H1 (cell line): Measurements from ENCODE around the gene RAB36.

ENCODE experiments used
- ATF2 ChIP-seq: IDR thresholded peaks from 2 replicates; pipeline ENCODE4 v1.6.1; 2012; ENCODE audit warnings: low read length, inconsistent platforms
- CTCF ChIP-seq, 3 experiments: IDR thresholded peaks; 1 replicate in 2 of 3; 2 replicates in 1 of 3; pipeline versions ENCODE4 v1.5.1 to v1.6.1; 2011; ENCODE audit warnings: low read length in 3 of 3, mild to moderate bottlenecking in 3 of 3, inconsistent platforms in 2 of 3, low read depth in 1 of 3, moderate library complexity in 1 of 3; ENCODE audit not compliant: insufficient read depth in 1 of 3; ENCODE audit errors: control extremely low read depth in 1 of 3
- EGR1 ChIP-seq: IDR thresholded peaks from 2 replicates; pipeline ENCODE4 v1.6.1; 2011; ENCODE audit warnings: low read depth, low read length, borderline replicate concordance
- EP300 ChIP-seq, 2 experiments: IDR thresholded peaks; 1 replicate in 1 of 2; 2 replicates in 1 of 2; pipeline ENCODE4 v1.6.1; 2011 to 2012; ENCODE audit warnings: low read depth in 2 of 2, low read length in 2 of 2, mild to moderate bottlenecking in 2 of 2, borderline replicate concordance in 1 of 2, inconsistent platforms in 1 of 2, moderate library complexity in 1 of 2
- EZH2 ChIP-seq: fragments of 200-600 bp; sonication (generic); IDR thresholded peaks from 2 replicates; pipeline ENCODE4 v1.7.1; 2012; ENCODE audit warnings: low read depth, mild to moderate bottlenecking, moderate library complexity, low read length, inconsistent platforms; ENCODE audit not compliant: severe bottlenecking
- MAX ChIP-seq: IDR thresholded peaks from 2 replicates; pipeline ENCODE4 v1.6.1; 2012; ENCODE audit warnings: inconsistent platforms
- POLR2AphosphoS5 ChIP-seq: IDR thresholded peaks from 2 replicates; pipeline ENCODE4 v1.6.1; 2011; ENCODE audit warnings: low read depth, low read length
- RFX5 ChIP-seq: IDR thresholded peaks from 2 replicates; pipeline ENCODE4 v1.6.1; 2011; ENCODE audit warnings: low read depth, low read length, improper control_type of control experiment, borderline replicate concordance
- SRF ChIP-seq: IDR thresholded peaks from 2 replicates; pipeline ENCODE4 v1.6.1; 2011; ENCODE audit warnings: mild to moderate bottlenecking, low read depth, low read length, moderate library complexity
- SUZ12 ChIP-seq: fragments of 200-600 bp; sonication (generic); IDR thresholded peaks from 2 replicates; pipeline ENCODE4 v1.6.1; 2012; ENCODE audit warnings: mild to moderate bottlenecking, inconsistent platforms, low read length, moderate library complexity, mixed read lengths
- ZNF274 ChIP-seq: IDR thresholded peaks from 2 replicates; pipeline ENCODE4 v1.7.0; 2012; ENCODE audit warnings: low read length, borderline replicate concordance; ENCODE audit errors: extremely low read depth

GRCh38 chr22:23182309-23183060 lies 37.2 kb downstream of the RAB36 start:
- TF ChIP-seq EP300 (IDR thresholded peaks at IDR 0.05; ENCODE audit: borderline replicate concordance in 1 of 2, low read depth in 2 of 2, low read length in 2 of 2) (no peak), RFX5 (no peak), SRF (no peak), EGR1 (no peak), CTCF (IDR thresholded peaks at IDR 0.05; ENCODE audit: control extremely low read depth in 1 of 3, insufficient read depth in 1 of 3, low read depth in 1 of 3, low read length in 3 of 3) (no peak), SUZ12 (no peak), MAX (no peak), ZNF274 (no peak), ATF2 (no peak), EZH2 (no peak), POLR2AphosphoS5 (no peak)
